ENCODE data around the gene IRGQ.

Gene IRGQ

DNA sequence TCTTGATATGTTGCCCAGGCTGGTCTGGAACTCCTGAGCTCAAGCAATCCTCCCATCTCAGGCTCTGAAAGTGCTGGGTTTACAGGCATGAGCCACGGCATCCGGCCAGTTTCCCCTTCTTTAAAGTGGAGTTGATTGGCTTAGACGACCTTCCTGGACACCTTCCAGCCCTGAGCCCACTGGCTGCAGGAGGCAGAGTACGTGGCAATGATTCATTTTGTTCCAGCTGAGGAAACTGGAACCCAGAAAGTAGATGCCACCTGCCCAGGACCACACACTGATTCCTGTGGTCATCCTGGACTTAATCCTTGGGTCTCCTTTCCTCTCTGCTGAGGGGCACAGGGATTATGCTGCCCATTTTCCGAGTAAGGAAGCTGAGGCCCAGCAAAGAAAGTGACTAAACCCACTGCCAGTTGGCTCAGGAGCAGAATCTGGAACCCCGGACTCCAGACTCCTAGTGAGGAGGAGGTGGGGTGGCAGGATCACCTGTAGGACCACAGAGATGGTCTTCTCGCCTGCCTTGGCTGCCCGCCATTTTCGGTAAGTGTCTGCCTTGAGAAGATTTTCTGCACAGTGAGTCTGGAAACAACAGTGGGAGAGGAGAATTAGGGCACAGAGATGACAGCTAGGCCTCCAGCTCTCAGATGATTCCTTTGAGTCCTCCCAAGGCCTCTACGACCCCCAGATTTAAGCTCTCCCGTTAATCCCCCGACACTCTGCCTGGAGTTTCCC is 21.3 kb downstream of the IRGQ start:
- Histone ChIP-seq H3K27me3 (ENCODE audit: control insufficient read depth in 1 of 2, insufficient read depth in 1 of 2, low read length in 2 of 2) (no peaks in the 10 kb centered on the region), H3K9ac (ENCODE audit: low read length) (peak overlapping the region; percentile 100), H2AFZ (ENCODE audit: low read depth, low read length) (no peak overlapping the region), H2AK5ac (ENCODE audit: low read length, severe bottlenecking) (no peak overlapping the region), H2BK12ac (ENCODE audit: low read length in 2 of 2) (no peak overlapping the region), H3K23ac (ENCODE audit: low read length in 2 of 2) (no peak overlapping the region), H2BK120ac (ENCODE audit: low read depth, low read length) (no peak overlapping the region), H3K4me3 (ENCODE audit: insufficient read depth in 1 of 2, low read depth in 1 of 2, low read length in 2 of 2) (peak overlapping the region; percentile 36 to 100), H3K4me2 (ENCODE audit: low read length, poor library complexity, severe bottlenecking) (peak overlapping the region; percentile 60), H3K18ac (ENCODE audit: low read depth in 1 of 2, low read length in 2 of 2) (no peak overlapping the region), H3K4me1 (ENCODE audit: control insufficient read depth, insufficient read depth, low read depth, low read length) (peaks cover 12% of the 10 kb centered on the region), H4K8ac (ENCODE audit: low read length) (peak overlapping the region; percentile 31), H3K4ac (ENCODE audit: low read depth in 1 of 2, low read length in 2 of 2) (no peak overlapping the region), H2BK15ac (ENCODE audit: low read depth, poor library complexity, severe bottlenecking) (no peak overlapping the region), H4K91ac (ENCODE audit: low read length) (no peak overlapping the region), H2BK5ac (ENCODE audit: low read depth, low read length, poor library complexity, severe bottlenecking) (no peak overlapping the region), H3K9me3 (ENCODE audit: control insufficient read depth, low read length) (no peaks in the 10 kb centered on the region), H3K14ac (ENCODE audit: low read length in 2 of 2) (no peak overlapping the region), H3K27ac (ENCODE audit: low read length, poor library complexity, severe bottlenecking) (peak overlapping the region; percentile 66), H3K36me3 (ENCODE audit: control insufficient read depth in 1 of 2, insufficient read depth in 2 of 2, low read depth in 1 of 2, low read length in 2 of 2) (peaks cover 0 to 20% of the 10 kb centered on the region in 2 experiments), H3K79me1 (replicated peaks; ENCODE audit: low read length, poor library complexity, severe bottlenecking) (peaks cover 32% of the 10 kb centered on the region)
- 56% methylated on average over 12 of the region's 12 CpGs for WGBS
- DNase-seq, result no peak

GRCh38 chr19:43572171-43572588 is 23.8 kb downstream of the IRGQ start:
- no peak overlapping the region for H4K8ac ChIP-seq (ENCODE audit: low read length)
- no peak overlapping the region for H3K4me3 ChIP-seq (ENCODE audit: insufficient read depth in 1 of 2, low read depth in 1 of 2, low read length in 2 of 2)
- no peak overlapping the region for H3K4ac ChIP-seq (ENCODE audit: low read depth in 1 of 2, low read length in 2 of 2)
- no peak overlapping the region for H2BK5ac ChIP-seq (ENCODE audit: low read depth, low read length, poor library complexity, severe bottlenecking)
- no peak overlapping the region for H3K9ac ChIP-seq (ENCODE audit: low read length)
- no peak overlapping the region for H3K18ac ChIP-seq (ENCODE audit: low read depth in 1 of 2, low read length in 2 of 2)
- no peak for DNase-seq
- H3K23ac ChIP-seq (ENCODE audit: low read length in 2 of 2), result no peak overlapping the region
- no peak overlapping the region for H3K27ac ChIP-seq (ENCODE audit: low read length, poor library complexity, severe bottlenecking)
- H3K27me3 ChIP-seq (ENCODE audit: control insufficient read depth in 1 of 2, insufficient read depth in 1 of 2, low read length in 2 of 2), result no peaks in the 10 kb centered on the region
- H3K9me3 ChIP-seq (ENCODE audit: control insufficient read depth, low read length), result no peaks in the 10 kb centered on the region
- no peak overlapping the region for H2AK5ac ChIP-seq (ENCODE audit: low read length, severe bottlenecking)
- no peak overlapping the region for H2BK120ac ChIP-seq (ENCODE audit: low read depth, low read length)
- peaks cover 0 to 20% of the 10 kb centered on the region in 2 experiments for H3K36me3 ChIP-seq (ENCODE audit: control insufficient read depth in 1 of 2, insufficient read depth in 2 of 2, low read depth in 1 of 2, low read length in 2 of 2)
- H3K79me1 ChIP-seq (replicated peaks; ENCODE audit: low read length, poor library complexity, severe bottlenecking), result peaks cover 34% of the 10 kb centered on the region
- H3K14ac ChIP-seq (ENCODE audit: low read length in 2 of 2), result no peak overlapping the region
- H4K91ac ChIP-seq (ENCODE audit: low read length), result no peak overlapping the region
- 96% methylated on average over 3 of the region's 3 CpGs for WGBS
- H3K4me1 ChIP-seq (ENCODE audit: control insufficient read depth, insufficient read depth, low read depth, low read length), result peaks cover 10% of the 10 kb centered on the region
- no peak overlapping the region for H2AFZ ChIP-seq (ENCODE audit: low read depth, low read length)
- H3K4me2 ChIP-seq (ENCODE audit: low read length, poor library complexity, severe bottlenecking), result no peak overlapping the region
- no peak overlapping the region for H2BK15ac ChIP-seq (ENCODE audit: low read depth, poor library complexity, severe bottlenecking)
- no peak overlapping the region for H2BK12ac ChIP-seq (ENCODE audit: low read length in 2 of 2)

GRCh38 chr19:43570174-43570791 is 25.7 kb downstream of the IRGQ start:
- WGBS, result 89% methylated on average over 5 of the region's 5 CpGs
- peaks cover 31% of the 10 kb centered on the region for H3K79me1 ChIP-seq (replicated peaks; ENCODE audit: low read length, poor library complexity, severe bottlenecking)
- no peak overlapping the region for H2BK15ac ChIP-seq (ENCODE audit: low read depth, poor library complexity, severe bottlenecking)
- no peak overlapping the region for H2AK5ac ChIP-seq (ENCODE audit: low read length, severe bottlenecking)
- no peak overlapping the region for H3K18ac ChIP-seq (ENCODE audit: low read depth in 1 of 2, low read length in 2 of 2)
- peaks cover 5% of the 10 kb centered on the region for H3K4me1 ChIP-seq (ENCODE audit: control insufficient read depth, insufficient read depth, low read depth, low read length)
- no peak overlapping the region for H3K27ac ChIP-seq (ENCODE audit: low read length, poor library complexity, severe bottlenecking)
- H3K9me3 ChIP-seq (ENCODE audit: control insufficient read depth, low read length), result no peaks in the 10 kb centered on the region
- H3K27me3 ChIP-seq (ENCODE audit: control insufficient read depth in 1 of 2, insufficient read depth in 1 of 2, low read length in 2 of 2), result no peaks in the 10 kb centered on the region
- H3K4me2 ChIP-seq (ENCODE audit: low read length, poor library complexity, severe bottlenecking), result no peak overlapping the region
- no peak overlapping the region for H3K9ac ChIP-seq (ENCODE audit: low read length)
- H2BK12ac ChIP-seq (ENCODE audit: low read length in 2 of 2), result no peak overlapping the region
- DNase-seq, result no peak
- no peak overlapping the region for H3K4me3 ChIP-seq (ENCODE audit: insufficient read depth in 1 of 2, low read depth in 1 of 2, low read length in 2 of 2)
- no peak overlapping the region for H3K23ac ChIP-seq (ENCODE audit: low read length in 2 of 2)
- H2BK120ac ChIP-seq (ENCODE audit: low read depth, low read length), result no peak overlapping the region
- H3K14ac ChIP-seq (ENCODE audit: low read length in 2 of 2), result no peak overlapping the region
- H2AFZ ChIP-seq (ENCODE audit: low read depth, low read length), result no peak overlapping the region
- H4K8ac ChIP-seq (ENCODE audit: low read length), result no peak overlapping the region
- peaks cover 0 to 20% of the 10 kb centered on the region in 2 experiments for H3K36me3 ChIP-seq (ENCODE audit: control insufficient read depth in 1 of 2, insufficient read depth in 2 of 2, low read depth in 1 of 2, low read length in 2 of 2)
- no peak overlapping the region for H2BK5ac ChIP-seq (ENCODE audit: low read depth, low read length, poor library complexity, severe bottlenecking)
- H3K4ac ChIP-seq (ENCODE audit: low read depth in 1 of 2, low read length in 2 of 2), result no peak overlapping the region
- H4K91ac ChIP-seq (ENCODE audit: low read length), result no peak overlapping the region

GRCh38 chr19:43569657-43570056 is 26.3 kb downstream of the IRGQ start:
- Histone ChIP-seq H3K79me1 (replicated peaks; ENCODE audit: low read length, poor library complexity, severe bottlenecking) (peaks cover 33% of the 10 kb centered on the region), H3K4me2 (ENCODE audit: low read length, poor library complexity, severe bottlenecking) (no peak overlapping the region), H3K9ac (ENCODE audit: low read length) (no peak overlapping the region), H2BK120ac (ENCODE audit: low read depth, low read length) (no peak overlapping the region), H4K91ac (ENCODE audit: low read length) (no peak overlapping the region), H3K27ac (ENCODE audit: low read length, poor library complexity, severe bottlenecking) (no peak overlapping the region), H3K4ac (ENCODE audit: low read depth in 1 of 2, low read length in 2 of 2) (no peak overlapping the region), H4K8ac (ENCODE audit: low read length) (no peak overlapping the region), H3K23ac (ENCODE audit: low read length in 2 of 2) (no peak overlapping the region), H3K4me3 (ENCODE audit: insufficient read depth in 1 of 2, low read depth in 1 of 2, low read length in 2 of 2) (no peak overlapping the region), H3K27me3 (ENCODE audit: control insufficient read depth in 1 of 2, insufficient read depth in 1 of 2, low read length in 2 of 2) (no peaks in the 10 kb centered on the region), H3K18ac (ENCODE audit: low read depth in 1 of 2, low read length in 2 of 2) (no peak overlapping the region), H2BK12ac (ENCODE audit: low read length in 2 of 2) (no peak overlapping the region), H3K14ac (ENCODE audit: low read length in 2 of 2) (no peak overlapping the region), H2AFZ (ENCODE audit: low read depth, low read length) (no peak overlapping the region), H3K9me3 (ENCODE audit: control insufficient read depth, low read length) (no peaks in the 10 kb centered on the region), H3K36me3 (ENCODE audit: control insufficient read depth in 1 of 2, insufficient read depth in 2 of 2, low read depth in 1 of 2, low read length in 2 of 2) (peaks cover 0 to 20% of the 10 kb centered on the region in 2 experiments), H2AK5ac (ENCODE audit: low read length, severe bottlenecking) (no peak overlapping the region), H3K4me1 (ENCODE audit: control insufficient read depth, insufficient read depth, low read depth, low read length) (peaks cover 4% of the 10 kb centered on the region), H2BK15ac (ENCODE audit: low read depth, poor library complexity, severe bottlenecking) (no peak overlapping the region), H2BK5ac (ENCODE audit: low read depth, low read length, poor library complexity, severe bottlenecking) (no peak overlapping the region)
- DNase-seq, result no peak
- WGBS, result 100% methylated on average over 4 of the region's 5 CpGs

Data from mesenchymal stem cell (in vitro differentiated cells and primary cell).